Stimulated activated CD8-positive, alpha-beta memory T cell treated with anti-CD3 and anti-CD28 coated beads, Interleukin-4, amount 100 ng/mL, for 24 hours (primary cell): ENCODE measurements around the gene ARHGEF11.

Experiments used
- DNase-seq: peaks from one replicate; pipeline ENCODE4 v3.0.0-alpha.2; 2020; ENCODE audit warnings: low read depth

The ARHGEF11 gene

DNA sequence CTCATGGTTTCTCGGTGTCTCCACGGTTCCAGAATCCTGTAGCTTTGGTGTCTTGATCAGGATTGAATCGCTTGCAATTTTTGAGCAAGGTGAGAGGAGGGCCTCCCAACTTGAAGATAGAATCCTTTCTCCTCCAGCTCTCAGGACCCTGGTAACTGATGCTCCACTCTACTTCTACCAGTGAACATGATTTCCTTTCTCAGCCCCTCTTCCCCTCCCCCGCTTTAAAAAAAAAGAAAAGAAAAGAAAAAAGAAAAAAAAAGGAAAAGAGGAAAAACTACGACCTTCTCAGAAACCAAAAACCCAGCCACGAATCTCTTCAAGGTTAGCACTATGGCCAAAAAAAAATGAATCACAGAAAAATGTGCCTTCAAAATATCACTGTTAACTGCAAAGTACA lies 1.2 kb downstream of the ARHGEF11 start:
- DNase-seq: no peak

DNA sequence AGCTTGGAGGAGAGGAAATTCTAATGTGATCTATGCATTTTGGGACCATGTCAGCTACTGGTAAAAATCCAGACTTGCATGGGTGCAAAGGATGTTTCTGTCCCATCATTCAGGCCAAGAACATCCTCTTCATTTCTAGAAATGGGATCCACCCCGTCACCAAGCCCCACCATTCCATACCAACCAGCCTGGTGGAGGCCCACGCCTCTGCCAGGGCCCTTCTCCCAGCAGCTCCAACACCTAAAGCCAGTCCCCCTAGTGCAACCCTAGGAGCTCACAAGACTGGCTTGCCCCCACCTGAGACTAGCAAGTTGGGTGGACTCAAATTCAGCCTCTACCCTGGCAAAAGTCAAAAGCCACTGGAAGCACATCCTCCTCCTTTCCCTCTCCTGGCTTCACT lies 1.9 kb downstream of the ARHGEF11 start:
- DNase-seq: no peak

DNA sequence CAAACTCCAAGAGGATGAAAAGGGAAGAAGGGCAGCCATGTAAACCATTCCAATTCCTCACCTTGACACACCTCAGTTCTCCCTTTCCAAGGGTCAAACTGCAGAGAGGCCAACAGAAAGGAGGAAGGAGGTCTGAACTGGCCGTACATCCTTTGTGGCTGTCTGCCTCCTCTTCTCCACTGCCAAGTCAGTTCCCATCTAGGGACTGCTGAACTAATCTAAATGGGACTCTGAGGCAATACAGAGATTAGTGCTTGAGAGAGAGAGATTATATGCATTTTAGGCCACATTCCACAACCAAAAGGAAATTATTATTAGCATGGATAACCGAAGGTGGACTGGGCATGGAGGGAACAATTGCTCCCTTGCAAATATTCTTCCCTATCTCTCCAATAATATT lies 2.7 kb downstream of the ARHGEF11 start:
- no peak for DNase-seq

DNA sequence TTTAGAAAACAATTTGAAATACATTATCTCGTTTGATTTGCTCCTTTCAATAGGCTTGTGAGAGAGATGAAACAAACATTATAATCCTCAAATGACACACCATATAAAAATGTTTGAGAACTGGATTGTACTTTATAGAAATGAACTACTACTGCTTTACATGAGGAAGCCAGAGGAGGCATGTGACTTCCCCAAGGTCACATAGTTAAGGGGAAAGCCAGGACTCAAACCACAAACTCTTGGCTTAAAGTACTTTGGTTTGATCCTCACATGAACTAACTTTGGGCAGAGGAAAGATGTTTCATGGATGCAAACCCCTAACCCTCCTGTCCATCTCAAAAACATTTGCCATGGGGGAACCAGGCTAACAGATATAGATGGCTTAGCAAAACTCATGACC lies 4.7 kb downstream of the ARHGEF11 start:
- no peak for DNase-seq

DNA sequence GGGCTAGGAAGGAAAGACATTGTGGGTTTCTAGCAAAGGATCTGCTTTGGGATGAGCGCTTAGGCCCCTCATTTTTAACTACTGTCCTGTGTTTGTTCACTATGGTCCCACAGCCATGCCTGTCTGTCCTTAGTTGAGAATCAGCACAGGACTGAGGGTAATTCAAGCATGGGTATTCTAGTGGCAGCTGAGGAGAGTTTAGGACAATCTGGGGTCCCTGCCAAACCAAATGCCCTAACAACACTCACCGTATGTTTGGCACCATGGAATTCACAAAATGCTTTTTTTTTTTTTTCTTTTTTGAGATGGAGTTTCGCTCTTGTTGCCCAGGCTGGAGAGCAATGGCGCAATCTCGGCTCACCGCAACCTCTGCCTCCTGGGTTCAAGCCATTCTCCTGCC lies 10.4 kb downstream of the ARHGEF11 start:
- no peak for DNase-seq

DNA sequence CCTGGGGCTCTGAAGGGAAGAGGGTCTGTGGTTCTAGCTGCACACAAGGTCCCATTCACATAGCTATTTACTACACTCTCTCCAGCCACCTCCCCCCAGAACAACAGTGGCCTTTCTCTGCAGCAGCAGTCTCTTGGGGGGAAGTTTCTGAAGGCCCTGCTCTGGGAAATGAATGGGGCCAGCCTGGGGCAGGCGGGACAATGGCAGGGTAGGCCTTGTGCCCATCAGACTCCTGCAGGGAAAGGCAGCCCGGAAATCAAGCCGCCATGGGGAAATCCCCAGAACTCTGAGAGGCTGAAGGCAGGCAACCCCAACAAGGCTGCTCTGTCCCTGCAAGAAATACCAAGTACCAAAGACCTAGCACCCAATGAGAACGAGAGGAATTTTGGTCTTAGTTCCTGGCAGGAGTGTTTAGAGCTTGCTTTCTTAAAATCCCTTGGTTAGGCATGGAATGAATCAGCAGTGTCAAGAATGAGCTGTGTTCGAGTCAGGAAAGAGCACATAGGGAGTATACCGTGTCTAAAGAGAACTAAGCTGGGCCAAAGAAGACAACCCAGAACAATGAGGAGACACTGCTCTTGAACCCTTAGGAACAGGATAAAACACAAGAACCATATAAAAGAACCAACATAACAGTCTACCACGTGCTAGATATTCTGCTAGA lies 11.3 kb downstream of the ARHGEF11 start:
- DNase-seq: no peak

DNA sequence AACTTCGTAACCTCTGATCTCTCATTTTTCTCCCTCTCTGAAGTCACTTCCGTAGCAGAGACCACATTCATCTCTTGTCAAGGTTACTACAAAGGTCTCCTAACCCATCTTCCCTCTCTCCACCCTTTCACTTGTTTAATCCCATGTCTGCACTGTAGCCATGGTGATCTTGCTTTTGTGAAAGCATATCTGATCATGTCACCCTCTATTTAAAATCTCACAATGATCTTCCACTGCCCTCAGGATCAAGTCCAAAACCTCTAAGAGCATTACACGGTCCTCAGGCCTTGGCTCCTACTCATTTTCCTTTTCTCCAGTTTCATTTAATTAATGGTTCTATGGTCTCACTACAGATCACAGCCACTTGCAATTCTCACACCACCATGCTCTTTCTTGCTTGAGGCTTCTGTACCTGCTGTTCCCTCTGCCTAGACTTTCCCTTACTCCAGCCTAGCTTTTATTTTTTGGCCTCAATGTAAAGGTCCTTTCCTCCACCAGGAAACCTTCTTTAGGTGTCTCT lies 12.1 kb downstream of the ARHGEF11 start:
- DNase-seq: no peak

DNA sequence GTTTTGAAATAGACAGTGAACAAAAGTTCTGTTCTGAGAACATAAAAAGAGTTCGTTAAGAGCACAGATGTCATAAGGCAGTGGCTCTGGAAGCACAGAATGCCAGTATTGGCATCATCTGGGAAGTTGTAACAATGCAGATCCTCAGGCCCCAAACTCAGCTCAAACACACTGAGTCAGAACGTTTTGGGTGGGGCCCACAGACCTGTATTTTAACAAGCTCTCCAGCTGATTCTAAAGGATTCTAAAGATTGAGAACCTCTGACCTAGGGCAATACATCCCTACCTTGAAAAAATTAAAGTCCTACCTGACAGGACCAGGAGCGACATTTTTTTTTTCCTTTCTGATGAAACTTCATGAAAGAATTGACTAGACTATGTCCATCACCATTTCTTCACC lies 13.2 kb downstream of the ARHGEF11 start:
- DNase-seq: no peak

DNA sequence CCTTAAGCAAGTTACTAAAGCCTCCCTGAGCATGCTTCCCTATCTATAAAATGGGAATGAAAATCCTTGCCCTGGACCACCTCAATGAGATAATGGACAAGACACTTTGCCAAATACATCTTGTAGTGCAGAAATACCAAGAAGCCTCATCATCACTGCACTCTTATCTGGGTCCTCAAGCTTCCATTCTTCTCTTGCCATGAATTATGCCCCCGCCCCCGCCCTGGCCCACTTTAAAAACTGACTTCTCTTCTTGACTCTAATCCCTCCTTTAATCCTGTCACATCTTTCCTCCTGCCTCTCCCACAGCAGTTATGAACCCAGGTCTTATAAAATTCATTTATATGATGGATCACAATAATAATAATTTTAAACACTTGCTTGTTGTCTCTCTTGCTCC lies 14.8 kb downstream of the ARHGEF11 start:
- DNase-seq: no peak

DNA sequence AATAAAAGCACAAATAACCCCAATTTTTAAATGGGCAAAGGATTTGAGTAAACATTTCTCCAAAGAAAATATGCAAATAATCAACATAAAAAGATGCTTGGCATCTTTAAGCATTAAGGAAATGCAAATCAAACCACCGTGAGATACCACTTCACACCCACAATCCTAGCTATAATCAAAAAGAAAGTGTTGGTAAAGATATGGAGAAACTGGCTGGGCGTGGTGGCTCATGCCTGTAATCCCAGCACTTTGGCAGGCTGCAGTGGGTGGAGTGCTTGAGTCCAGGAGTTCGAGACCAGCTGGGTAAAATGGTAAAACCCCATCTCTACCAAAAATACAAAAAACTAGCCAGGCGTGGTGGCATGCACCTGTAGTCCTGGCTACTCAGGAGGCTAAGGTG lies 16.9 kb downstream of the ARHGEF11 start:
- no peak for DNase-seq

DNA sequence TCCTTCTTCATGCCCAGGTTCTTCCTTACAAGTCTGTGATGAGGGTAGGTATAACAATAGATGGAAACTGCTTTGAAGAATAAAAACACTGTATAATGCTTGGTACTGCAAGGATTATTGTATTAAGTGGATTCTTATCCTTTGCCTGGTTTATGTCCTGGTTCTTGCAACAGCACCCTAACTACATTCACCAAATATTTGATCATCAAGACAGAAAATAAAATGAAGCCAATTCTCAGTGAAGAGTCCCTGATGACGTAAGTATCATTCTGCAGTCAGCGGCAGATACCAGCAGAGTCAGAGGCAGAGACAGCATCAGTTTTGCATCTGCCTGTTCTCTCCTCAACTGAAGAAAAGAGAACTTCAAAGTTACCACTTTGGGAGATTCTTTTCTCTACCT lies 19.7 kb downstream of the ARHGEF11 start:
- DNase-seq: no peak

DNA sequence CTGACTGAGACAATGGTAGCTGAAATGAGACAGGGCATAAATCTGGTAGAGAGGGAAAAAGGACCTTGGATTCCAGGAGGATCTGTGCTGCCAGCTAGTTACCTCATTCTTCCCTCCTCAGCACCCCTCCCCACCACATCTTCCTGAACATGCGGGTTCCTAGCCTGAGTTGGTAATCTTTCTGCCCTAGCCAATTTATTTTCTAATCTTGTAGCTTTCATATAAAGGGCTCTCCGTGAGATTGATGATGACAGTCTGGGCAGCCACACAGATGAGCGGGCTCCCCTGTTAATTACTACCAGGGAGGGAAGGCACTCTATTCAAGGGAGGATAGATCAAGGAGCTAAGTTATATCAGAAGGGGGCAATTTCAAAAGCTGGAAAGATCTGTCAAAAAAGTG lies 20.2 kb downstream of the ARHGEF11 start:
- no peak for DNase-seq

DNA sequence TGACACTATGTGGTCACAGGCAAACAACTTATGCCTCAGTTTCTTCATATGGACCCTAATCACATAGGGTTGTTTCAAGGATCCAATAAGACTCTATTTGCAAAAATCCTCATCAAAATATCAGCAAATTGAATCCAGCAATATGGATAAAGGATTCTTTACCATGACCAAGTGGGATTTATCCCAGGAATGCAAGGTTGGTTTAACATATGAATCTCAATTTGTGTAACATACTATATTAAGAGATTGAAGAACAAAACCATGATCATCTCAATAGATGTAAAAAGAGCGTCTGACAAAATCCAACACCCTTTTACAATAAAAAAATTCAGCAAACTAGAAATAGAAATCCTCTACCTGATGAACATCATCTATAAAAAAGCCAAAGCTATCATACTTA lies 23.9 kb downstream of the ARHGEF11 start:
- DNase-seq: no peak

DNA sequence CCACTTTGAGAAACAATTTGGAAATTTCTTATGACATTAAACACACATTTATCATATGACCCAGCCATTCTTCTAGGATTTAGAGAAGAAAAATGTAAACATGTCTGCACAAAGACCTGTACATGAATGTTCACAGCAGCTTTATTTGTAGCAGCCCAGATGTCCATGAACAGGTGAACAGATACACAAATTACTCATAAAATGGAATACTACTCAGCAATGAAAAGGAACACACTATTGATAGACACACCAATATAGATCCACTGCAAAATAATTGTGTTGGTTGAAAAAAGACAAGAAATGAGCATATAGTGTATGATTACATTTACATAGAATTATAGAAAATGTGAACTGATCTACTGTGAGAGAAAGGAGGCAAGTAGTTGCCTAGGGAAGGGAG lies 26.1 kb downstream of the ARHGEF11 start:
- no peak for DNase-seq

DNA sequence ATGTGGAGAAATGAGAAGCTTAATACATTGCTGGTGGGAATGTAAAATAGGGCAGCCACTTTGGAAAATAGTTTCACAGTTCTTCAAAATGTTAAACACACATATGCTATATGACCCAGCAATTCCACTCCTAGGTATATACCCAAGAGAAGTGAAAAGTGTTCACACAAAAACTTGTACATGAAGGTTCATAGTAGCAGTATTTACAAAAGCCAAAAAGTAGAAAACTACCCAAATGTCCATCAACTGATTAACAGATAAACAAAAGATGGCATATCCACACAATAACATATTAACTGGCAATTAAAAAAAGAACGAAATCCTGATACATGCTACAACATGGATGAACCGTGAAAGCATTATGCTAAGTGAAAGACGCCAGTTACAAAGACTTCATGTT lies 33.7 kb downstream of the ARHGEF11 start:
- DNase-seq: no peak

DNA sequence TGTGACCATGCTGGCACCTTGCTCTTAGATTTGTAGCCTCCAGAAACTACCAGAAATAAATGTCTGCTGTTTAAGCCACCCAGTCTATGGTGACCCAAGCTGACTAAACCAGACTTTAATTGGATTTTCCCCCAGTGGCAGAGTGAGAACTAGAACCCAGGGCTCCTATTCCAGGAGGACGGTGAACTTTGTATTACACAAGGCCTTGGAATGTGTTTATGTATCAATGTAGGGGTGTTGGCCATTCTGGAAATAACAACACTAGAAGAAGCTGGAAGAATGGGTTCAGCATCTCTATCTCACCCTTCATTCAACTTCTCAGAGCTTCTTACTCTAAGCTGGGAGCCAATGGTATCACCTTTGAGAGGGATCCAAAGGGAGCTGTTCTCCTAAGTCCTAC lies 37.0 kb downstream of the ARHGEF11 start:
- DNase-seq: no peak

DNA sequence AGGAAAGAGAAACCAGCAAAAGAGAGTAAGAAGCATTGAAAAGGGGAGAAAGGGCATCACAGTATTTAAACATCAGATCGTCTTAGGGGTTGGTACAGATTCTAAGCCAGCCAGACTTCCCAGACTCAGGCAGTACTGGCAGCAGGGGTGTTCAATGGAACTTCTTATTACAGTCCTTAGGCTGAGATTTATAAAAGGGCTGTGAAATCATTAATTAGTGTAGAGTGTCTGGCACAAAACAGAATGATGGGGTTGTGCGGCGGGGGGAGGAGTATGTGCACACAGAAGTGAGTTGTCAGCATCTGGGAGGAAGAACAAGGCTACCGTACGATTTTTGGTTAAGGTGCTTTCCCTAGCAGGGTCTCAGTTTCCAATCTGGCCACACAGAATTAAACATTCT lies 38.2 kb downstream of the ARHGEF11 start:
- DNase-seq: no peak

DNA sequence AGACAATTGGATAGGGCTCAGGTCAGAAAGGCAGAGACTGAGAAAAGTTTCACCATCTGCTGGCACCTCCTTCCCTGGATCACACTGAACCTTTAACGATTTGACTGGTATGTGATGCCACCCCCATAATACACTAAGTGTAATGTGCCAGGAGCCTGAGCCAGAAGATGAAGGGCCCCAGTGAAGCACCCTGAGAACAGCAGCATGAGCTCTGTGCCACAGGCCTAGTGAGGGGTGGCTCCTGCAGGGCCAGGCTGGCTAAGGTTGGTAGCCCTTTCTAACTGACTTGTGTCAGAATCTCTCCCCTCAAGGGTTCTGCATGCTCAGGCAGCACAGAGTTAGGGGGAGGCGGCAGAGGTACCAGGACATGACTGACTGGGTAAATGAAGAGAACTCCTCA lies 38.9 kb downstream of the ARHGEF11 start:
- no peak for DNase-seq

DNA sequence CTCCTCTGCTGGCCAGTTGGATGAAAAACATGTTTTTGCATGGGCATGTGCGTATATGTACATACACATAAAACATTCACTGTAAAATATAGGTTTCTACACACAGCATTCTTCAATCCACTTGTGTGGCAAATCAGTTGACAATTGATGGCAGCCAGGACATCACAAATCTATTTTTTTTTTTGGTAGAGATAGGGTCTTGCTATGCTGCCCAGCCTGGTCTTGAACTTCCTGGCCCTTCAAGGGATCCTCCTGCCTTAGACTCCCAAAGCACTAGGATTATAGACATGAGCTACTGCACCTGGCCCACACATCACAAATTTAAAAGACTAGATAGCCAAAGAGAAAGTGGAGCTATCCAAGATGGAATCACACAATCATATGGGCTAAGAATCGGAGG lies 39.6 kb downstream of the ARHGEF11 start:
- DNase-seq: no peak

DNA sequence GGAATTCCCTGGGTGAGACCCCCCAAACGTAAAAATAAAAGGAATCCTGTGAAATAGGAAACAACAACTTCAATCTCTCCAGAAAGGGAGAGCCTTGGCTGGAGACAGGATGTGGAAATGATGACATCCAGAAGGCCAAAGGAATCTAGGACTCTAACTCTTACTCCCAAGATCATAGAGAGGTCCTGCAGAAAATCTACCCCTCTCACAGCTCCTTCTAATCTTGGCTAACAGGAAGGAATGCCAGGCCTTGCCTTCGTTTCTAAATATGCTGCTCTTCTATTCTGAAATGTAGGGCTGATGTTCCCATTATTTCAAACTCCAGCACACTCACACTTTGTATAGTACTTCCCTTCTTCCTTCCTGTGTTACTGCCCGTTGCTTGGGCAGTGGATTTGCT lies 40.7 kb downstream of the ARHGEF11 start:
- DNase-seq: no peak

DNA sequence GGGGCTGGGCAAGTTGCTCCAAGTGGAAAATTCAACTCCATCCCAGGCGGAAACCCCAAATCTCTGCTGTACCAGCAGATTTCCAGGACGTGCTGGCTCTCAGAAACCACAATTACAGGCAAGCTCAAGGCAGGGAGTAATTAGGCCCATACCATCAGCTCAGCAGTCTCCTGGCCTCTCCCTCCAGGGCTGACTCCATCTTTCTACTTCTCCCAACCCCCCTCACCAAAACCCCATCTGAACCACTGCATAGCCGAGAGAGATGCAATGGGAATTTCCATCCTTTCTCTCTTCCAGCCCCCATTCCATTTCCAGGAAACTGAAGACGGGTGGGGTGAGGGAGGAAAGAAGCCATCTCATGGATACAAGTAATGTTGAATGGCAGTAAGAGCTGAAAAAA lies 41.2 kb downstream of the ARHGEF11 start:
- DNase-seq: no peak

DNA sequence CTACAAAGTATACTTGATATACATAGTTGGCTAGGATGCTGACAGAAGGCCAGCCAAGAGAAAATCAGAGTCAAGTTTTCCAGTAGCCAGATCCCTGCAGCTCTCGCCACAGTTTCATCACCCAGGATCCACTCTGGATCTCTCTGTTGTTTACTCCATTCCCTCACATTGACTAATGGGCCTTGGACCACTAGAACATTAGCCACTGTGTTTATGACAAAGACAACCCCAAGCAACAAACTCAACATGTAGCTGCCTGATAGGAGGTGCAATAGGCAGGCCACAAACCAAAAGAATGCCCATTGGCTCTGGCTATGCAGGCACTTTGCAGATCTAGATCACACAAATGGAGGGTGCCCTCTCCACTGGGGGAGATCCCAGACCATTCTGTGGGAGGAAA lies 44.2 kb downstream of the ARHGEF11 start:
- no peak for DNase-seq

DNA sequence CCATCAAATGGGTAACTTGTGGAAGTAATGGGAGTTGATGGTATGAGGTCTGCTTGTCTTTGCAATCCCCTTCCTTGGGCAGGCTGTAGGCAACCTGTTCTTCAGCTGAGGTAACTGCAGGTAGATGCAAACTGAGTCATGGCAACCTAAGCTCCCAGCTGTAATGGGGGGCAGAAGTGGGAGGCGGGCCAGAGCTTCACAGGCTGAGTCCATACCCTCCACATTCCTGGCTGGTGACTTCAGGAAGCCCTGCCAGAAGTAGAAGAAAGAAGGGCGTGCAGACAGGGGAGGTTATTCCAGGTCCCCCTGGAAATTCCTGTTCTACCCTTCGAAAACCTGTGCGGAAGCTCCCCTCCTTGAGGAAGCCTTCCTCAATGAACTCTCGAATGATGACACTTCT lies 44.9 kb downstream of the ARHGEF11 start:
- DNase-seq: no peak

DNA sequence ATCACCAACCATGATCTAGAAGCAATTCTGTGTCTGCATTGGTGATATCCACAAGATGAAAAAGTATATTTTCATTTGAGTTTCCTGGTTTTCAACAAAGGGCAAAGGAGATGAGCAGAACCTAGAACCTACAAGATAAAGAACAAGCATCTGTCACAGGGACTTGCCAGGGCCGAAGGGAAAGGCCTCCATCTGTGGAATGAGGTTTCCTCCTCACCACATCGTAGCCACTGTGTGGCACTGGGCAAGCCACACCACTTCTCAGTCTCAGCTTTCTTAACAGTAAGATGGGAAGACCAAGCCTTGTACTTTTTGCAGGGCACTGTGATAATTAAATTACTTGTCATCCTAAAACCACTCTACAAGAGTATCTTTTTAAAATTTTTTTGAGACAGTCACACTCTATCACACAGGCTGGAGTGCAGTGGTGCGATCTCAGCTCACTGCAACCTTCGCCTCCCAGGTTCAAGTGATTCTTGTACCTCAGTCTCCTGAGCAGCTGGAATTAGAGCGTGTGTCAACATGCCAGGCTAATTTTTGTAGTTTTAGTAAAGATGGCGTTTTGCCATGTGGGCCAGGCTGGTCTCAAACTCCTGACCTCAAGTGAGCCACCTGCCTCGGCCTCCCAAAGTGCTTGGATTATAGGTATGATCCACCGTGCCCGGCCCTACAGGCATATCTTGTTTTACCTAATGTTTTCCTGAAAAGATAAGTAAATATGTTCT lies 45.8 kb downstream of the ARHGEF11 start:
- no peak for DNase-seq
